GM21367 (cell line): ENCODE results near the gene FOXJ3.

Source experiments
- ATAC-seq: cut with Tn5 transposase; IDR thresholded peaks from one replicate; pipeline ENCODE4 v1.9.1; 2021; ENCODE audit not compliant: unreplicated experiment

The FOXJ3 gene

DNA sequence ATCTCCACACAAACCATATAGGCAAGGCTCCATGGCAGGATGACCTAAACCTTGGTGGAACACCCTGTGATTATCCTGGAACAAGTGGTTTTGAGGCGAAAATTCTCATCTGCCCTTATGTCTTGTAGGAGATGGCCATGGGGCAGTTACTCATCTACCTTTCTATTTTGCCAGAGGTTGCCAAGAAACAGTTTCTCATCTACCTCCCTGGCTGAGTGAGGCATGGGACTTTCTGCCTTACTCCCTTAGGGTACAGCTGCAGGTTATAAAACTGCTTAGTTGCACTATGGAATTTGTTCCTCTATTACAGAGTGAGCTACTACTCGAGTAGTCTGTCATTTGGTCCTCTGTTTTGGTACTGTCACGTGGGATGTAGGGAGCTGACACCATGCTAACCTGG lies 139.2 kb downstream of the FOXJ3 start:
- no peak for ATAC-seq

DNA sequence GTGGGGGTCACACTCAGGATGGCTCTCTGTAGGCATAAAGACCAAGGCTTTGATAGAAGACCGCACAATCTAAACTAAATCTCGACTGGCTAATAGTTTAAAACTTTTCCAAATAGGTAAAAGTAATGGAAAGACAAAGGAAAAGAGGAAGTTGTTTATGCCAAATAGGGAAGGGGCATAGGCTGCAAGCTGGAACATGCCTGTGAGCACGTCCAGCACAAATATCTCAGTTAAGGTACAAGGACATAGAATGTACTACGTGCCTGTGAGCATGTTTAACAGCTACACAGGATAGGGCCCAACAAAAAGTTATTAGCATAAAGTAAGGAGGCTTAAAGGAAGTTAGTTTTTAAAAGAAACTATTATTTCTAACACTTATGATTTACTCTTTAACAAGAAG lies 142.9 kb downstream of the FOXJ3 start:
- no peak for ATAC-seq

DNA sequence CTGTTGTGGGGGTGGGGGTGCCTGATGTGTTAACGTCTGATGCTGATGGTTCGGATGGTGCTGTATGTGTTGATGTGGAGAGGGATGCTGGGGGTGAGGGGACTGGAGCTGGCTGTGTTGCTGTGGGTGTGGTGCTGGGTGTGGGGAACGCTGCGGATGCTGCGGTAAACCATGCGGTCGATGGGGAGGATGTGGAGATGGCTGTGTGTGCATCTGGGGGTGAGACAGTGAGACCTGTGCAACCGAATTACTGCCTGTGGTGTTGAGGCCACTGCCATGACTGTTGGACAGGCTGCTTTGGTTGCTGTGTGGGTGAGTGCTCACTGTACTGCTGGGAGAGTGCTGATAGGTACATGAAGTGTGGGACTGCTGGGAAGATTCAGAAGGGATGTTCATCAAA lies 143.7 kb downstream of the FOXJ3 start:
- no peak for ATAC-seq

DNA sequence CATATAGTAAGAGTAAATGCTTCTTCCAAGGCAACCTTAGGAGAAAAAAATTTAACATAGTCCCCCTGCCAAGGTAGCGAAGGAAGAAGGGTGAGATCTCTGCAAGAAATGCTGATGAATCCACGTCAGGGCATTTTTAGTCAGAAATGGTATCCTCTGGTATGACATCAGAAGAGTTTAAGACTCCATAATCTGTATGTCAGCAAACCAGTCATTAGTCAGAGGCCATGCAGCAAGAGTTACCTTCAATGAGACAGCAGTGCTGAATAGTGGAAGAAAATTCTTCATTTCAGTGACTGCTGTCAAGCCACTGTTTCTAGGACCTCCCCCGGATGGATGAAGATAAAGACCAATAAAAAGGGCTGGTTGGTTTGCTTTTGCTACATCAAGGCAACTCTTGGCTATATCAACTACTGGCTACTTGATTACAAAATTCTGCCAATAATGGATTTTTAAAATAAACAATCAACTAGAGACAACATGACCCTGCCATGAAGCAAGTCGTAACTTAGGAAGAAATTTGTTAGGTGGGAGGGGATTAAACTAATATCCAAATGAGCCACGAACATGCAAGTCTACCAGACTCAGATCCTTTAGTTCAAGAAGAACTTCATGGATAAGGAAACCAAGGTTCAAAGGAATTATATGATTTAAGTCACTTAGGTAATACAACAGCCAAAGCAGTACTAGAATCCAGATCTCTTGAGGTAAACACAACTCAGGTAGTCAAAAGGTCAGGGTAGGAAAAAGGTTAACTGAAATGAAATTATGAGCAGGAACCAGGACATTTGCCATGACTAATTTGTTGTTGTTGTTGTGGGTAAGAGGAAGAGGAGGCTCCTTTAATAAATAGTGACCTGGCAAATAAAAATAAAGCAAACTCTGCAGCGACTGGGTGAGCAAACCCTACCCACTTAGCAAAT lies 144.8 kb downstream of the FOXJ3 start:
- ATAC-seq = no peak

DNA sequence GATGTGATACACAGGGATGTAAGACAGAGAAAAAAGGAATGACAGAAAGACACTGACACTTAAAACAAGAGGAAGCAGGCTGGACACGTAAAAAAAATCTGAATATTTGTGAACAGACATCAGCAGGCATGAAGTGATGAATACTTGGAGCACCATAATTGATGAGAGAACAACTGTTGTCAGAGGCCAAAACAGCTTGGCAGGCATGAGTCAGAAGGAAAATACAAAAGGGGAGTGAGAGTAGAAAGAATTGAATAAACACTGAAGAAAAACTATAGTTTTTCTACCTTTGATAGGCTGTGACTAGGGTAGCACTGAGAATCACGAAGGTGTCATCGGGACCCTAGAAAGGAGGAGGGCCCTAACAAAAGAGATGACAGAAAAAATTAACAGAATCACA lies 148.9 kb downstream of the FOXJ3 start:
- ATAC-seq = no peak

DNA sequence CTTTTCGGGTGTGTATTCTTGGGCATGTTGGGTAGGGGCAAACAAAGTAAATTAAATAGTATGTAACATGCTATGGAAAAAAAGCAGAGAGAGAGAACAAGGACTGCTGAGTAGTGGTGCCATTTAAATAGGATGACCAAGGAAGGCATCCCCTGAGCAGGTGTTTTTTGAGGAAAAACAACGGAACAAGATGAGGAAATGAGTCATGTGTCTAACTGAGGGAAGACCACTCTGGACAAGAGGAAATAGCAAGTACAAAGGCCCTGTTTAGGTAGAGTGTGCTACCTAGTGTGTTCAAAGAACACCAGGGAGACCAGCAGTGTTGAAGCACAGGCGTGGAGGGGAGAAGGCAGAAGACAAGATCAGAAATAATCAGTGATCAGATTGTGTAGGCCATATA lies 150.4 kb downstream of the FOXJ3 start:
- ATAC-seq = no peak

DNA sequence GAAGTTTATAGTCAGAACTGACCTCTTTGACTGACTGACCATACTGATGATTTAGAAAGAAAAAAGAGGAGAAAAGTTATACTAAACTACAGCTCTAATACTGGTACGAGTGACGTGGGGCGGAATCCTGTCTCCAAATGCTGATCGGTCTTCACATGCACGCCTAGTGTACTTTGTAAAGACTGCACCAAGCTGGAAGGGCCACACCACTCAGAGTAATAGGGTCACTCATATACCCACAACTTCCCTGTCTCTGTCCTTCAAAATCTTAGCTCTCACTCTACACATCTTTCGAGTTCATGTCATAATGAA lies 151.1 kb downstream of the FOXJ3 start:
- no peak for ATAC-seq

DNA sequence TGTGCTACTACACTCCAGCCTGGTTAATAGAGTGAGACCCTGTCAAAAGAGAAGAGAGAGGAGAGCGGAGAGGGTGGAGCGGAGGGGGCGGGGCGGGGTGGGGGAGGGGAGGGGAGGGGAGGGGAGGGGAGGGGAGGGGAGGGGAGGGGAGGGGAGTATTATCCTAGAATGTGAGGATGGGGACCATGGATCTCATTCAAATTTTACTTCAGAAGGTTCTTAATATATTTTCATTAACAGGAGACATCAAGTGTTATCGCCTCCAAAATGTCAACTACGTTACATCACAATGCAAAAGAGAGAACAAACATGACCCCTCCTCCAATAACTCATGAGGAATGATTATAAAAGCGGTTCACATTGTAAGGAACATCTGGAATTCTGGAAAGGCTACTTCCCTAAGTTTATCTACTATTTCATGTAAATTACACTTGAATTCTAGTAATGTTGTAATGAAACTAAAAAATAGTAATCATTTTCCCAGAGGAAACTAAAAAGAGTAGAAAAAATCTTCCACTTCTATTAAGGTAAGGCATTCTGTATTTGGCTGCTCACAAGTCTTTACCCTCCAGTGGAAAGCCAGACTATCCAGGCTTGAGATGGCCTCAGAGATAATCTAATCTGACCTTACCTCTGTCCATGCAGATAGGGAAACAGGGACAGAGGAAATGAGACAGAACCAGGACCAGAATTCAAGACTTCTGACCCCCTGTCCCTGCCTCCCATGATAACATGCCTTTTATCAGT lies 151.7 kb downstream of the FOXJ3 start:
- ATAC-seq = no peak

DNA sequence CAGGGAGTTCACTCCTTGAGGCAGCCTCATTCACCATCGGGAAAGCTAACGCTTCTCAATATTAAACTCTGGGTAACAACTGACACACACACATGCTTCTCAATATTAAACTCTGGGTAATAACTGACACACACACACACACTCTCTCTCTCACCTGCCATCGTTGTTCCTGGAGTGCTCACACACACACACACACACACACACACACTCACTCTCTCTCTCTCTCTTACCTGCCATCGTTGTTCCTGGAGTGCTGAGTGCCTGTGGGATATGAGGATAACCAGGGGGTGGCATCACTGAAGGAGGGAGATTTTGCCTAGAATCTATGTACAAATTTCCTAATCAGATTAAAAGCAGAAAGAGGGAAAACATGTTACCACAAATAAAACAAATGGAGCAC lies 153.3 kb downstream of the FOXJ3 start:
- ATAC-seq = no peak

DNA sequence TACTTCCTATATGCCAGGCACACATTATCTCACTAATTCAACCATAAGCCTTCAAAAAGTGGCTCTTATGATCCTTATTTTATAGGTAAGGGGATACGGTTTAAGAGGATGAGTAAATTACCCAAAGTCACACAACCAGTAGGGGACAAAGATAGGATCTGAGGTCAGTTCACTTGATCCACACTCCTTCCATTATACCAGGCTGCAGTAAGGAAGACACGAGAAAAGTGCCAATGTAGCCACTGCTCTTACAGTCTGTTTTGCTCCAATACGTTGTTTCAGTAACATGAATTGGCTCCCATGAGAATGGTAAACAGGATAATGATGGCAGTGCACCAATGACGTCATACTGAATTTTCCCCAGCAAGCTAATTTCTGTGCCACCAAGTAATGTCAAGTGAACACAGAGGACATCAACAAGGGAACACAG lies 155.1 kb downstream of the FOXJ3 start:
- no peak for ATAC-seq

DNA sequence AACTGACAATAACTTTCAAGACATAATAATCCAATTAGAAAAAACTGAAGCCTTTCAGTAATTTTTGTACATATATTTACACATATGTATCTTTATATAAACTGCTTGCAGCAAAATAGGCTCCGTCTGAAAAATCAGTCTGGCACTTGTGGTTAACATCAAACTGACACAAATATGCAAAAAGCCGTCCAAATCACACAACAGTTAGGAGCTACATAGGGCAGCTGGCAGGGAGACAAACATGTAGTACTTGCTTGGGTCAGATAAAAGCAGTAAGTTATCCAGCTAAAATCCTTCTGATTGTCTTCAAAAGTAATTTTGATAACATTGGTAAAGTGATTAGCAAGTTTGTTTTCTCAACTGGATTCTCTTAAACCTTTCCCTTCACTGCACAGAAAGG lies 155.8 kb downstream of the FOXJ3 start:
- no peak for ATAC-seq

DNA sequence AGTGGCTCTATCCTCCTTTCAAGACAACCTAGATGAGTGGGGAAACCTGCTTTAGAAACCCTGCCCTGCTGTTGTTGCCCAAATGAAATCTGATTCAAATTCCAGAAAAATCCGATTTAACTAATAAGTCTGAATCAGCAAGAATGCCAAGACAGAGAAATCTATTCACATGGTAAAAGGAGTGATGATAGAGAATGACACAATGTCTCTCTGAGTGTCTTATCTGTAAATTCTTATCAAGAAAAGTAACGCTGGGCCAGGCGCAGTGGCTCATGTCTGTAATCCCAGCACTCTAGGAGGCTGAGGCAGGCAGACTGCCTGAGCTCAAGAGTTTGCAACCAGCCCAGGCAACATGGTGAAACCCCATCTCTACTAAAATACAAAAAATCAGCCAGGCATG lies 156.8 kb downstream of the FOXJ3 start:
- no peak for ATAC-seq

DNA sequence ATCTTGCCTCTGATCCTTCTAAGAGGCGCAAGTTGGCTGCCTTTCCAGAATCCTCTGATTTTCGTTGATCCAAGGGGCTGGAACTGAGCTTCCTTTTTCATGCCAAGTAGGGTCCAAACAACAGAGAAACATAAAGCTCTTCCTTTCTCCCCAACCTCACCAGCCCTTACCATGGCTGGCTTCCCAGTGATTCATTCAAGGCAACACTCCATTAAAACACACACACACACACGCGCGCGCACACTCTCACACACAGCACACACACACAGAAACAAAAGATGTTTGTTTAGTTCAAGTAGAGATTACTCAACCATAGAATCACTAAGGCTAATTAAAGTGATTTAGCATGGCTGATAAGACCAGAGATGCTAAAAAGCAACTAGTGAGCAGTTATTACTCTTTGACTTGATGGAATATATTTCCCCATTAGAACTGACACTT lies 157.5 kb downstream of the FOXJ3 start:
- ATAC-seq = no peak

DNA sequence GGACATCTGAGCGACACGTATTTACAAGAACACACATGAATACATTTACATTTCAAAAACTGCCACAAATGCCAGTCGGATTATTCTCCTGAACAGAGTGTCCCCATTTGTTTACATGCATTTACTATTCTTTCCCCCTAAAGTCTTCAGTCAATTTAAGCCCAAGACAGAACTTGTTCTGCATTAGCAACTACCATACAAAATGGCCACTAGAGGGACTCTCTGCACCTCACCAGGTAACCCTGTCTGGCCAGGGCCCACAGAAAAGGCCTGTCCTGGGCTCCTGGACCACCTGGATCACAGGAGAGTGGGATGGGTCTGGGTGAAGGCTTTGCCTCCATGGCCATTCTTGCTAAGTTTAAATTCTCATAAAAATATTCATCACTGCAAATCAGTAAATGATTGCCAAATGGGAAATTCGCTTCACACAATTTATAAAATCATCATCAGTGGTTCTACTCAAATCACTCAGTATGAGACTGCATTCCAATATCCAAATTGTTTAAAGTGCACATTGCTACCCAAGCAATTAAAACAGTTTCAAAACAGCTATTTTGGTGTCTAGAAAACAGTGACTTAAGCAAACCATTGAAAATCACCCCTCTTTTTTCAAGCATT lies 158.0 kb downstream of the FOXJ3 start:
- no peak for ATAC-seq

DNA sequence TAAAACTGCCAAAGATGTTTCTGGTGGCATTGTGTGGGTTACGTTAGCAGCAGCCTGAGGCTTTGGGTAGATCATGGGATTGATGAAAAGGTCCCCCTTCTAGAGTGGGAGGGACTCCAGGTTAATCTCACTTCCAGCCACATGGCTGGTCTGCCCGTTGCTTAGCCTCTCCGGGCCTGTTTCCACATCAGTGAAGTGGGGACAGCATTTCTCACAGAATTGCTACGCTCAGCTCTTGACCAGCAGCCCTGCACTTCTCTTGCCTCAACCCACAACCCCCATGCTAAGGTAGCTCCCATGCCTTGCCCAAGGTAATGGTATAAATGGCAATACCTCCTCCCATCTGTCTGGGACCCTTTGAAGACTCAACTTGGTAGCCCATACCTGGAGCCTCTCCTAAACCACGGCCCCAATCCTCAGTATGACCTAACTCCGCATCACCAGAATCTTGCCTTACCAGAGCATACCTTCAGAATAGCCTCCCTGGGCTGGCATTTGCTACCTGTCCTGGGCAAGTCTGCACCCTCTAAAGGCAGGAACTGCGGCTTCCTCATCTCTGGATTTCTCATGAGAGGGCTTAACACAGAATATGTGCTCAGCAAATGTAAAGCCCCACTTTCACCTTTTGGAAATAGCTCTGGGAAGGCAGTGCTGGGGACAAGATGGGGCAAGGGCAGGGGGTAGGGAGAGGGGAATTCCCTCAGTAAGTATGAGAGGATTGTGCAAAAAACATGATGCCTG lies 159.6 kb downstream of the FOXJ3 start:
- ATAC-seq = no peak

DNA sequence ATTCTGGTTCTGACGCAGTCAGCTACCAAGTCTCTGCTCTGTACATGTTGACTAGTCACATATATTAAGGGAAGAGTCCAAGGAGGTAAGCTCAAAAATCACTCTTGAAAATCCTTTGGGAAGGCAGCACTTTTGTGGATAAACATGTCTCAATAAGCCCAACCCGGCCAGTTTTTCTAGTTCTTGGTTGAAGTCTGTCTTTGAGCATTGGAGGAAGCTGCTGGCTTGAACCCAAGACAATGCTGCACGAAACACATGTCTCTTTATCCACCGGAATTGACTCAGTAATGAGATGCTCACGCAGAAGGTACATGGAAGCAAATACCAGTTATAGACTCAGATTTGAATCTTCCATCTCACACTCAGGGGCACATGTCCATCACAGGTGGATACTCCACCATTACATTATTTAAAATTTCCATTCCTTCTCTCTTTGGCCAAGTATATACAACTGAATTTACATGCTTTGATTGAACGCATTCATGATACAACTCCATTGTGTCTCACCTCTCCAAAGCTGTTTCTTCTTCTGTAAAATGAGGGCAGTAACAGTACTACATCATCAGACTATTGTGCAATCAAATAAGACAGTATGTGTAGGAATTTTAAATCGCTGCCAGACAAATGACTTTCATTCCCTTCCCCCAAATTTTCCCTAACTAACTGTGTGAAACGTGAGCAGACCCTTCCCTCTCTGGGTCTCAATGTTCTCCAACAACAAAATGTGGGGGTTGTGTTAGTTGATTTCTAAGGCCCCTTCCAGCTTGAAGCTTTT lies 160.9 kb downstream of the FOXJ3 start:
- no peak for ATAC-seq

DNA sequence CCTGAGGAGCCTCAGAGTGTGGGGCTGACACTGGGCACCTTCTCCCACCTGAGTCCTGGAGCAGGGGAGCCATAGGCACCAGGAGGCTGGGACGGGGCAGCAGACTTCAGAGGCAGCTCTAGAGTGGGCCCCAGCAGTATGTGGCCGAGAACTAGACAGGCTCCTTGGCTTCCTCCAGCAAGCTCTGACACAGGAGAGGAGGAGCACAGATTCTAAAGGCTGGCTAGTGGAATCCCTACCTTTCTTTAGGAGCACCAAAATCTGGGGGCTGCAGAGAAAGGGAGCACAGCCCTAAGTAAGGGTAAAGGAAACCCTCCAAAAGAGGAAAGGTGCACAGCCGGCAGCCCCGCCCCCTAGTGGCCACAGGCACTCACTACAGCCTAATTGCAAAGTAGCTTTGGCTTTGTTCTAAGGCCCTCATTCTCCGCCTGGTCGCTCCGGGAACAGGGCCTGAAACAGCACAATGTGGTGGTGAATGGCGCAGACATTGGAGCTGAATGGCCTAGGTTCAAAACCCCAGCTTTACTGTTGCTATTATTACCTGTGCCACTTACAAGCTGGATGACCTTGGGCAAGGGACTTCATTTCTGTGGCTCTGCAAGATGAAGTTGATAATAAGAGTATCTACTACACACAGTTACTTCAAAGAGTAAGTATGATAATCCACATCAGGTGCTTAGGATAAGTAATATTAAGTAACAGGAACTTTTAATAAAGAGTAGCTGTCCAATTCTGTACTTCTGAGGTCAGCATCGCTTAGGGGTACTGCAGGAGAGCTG lies 161.7 kb downstream of the FOXJ3 start:
- ATAC-seq = no peak

DNA sequence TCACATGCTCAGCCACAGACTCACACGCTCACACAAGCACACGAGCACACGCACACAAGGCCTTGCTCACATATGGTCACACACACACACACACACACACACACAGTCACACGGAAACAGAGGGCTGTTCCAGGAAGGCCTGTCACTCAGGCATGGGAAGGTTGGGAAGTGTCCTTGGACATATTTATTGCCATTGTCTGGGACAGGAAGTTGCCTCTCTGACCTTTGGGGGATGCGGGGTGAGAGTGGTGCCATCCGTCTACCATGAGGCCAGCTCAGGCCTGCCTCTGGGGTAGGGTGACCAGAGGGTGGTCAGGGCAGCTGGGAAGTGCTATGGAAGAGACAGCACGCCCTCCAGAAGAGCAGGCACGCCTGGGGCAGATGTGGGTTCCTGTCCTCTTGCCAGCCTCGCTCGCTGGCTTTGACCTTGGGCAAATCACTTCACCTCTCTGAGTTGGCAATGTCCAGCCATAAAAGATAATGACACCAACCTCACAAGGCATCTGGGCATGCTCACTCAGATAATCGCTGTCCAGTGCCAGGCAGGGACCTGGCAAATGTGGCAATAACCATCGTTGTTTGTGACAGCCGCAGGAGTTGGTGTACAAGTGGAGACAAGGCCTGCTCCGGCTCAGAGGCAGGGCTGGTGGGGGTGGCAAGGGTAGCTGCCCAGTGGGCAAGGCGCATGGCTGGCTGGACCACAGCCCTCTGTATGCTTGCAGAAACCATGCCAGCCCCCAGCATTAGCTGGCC lies 162.5 kb downstream of the FOXJ3 start:
- ATAC-seq = no peak

DNA sequence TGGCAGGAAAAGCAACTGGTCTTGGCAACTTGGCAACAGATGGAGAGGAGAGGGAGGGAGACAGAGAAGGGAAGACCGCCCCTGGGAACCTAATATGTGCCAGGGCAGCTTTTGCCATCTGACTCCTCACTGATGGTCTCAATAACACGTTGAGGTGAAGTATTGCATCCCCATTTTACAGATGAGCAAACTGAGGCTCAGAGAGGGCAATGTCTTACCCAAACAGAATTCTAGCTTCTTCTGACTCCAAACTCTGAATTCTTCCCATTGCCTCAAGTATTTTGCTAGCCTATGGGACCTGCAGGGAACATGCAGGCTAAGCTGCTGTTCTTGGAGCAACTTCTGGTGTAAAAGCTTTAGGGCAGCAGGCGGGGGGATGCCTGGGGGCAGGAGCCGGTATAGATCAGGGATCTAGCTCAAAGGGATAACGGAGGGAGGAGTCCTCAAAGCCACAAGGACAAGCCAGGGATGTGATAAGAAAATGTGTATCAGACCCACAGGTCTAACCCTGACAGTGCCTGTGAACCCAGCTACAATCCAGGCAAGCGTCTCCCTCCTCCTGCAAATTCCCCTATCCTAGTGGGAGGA lies 163.3 kb downstream of the FOXJ3 start:
- no peak for ATAC-seq
